ENCODE measurements around the gene HS3ST2. TPM values are rescaled to one million over a fixed set of nuclear protein-coding genes. Genes with fewer than 3 reads are reported as not detected.
A peak's percentile ranks its signal among the peaks of the same experiment; 100 is the strongest.
"Not testable (repeated sequence)": the region's sequence is repeated elsewhere in the genome, so short reads cannot be mapped to it uniquely, and the experiment has no call there.

HS3ST2 gene
- total RNA-seq, 1 donor from 2014 or later: 0.11 TPM

- intact Hi-C loops (cut with DNase I): no loop called here
- DNase-seq (ENCODE audit: missing footprints): no peak
- no peak for ATAC-seq
These were observed 47.6 kb downstream of the HS3ST2 start for GRCh38 chr16:22861580-22861979.

DNA sequence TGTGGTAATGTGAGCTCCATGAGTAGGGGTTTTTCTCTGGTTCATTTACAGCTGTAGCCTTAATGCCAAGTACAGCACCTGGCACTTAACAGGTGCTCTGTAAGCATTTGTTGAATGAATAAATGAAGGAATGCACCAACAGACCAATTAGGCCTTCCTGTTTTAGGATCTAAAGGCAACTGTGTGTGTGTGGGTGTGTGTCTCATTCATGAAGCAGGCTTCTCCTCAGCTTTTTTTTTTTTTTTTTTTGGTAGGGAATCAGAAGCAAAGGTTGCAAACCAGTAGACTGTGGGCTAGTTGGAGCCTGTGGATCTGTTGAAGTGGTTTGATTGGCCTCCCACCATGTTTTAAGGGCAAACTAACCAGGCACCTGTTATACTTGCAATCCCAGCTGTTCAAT is 48.1 kb downstream of the HS3ST2 start:
- intact Hi-C loops (cut with DNase I): no loop called here
- DNase-seq (ENCODE audit: missing footprints): no peak
- ATAC-seq: no peak

DNA sequence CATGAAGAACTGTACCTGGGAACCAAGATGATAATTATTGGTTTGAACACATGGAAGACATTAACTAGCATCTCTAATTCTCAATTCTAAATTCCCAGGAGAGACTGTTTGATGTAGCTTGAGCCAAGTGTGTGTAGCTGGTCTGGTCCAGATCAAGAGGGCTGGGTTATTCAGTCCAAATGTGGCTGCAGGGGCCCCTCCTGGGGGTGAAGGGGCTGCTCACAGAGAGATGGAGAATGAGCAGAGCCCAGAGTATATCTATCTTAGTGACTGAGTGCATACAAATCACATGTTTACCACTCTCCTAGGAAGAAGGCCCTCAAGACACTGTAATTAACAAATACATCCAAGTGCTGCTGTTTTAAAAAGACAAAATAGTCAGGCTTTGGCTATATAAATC is 50.4 kb downstream of the HS3ST2 start:
- no peak for DNase-seq (ENCODE audit: missing footprints)
- intact Hi-C loops (cut with DNase I): no loop called here

GRCh38 chr16:22868593-22869224 is 54.7 kb downstream of the HS3ST2 start:
- ATAC-seq: no peak
- intact Hi-C loops (cut with DNase I): no loop called here
- no peak for DNase-seq (ENCODE audit: missing footprints)

More for the DNA sequence above, 50.4 kb downstream of the HS3ST2 start:
- ATAC-seq: no peak

- no peak for DNase-seq (ENCODE audit: missing footprints)
- no peak for ATAC-seq
- intact Hi-C loops (cut with DNase I): no loop called here
These were observed 57.9 kb downstream of the HS3ST2 start for GRCh38 chr16:22871861-22872260.

- ATAC-seq (no peak), DNase-seq (ENCODE audit: missing footprints) (no peak)
- intact Hi-C loops (cut with DNase I): no loop called here
These were observed 60.4 kb downstream of the HS3ST2 start for GRCh38 chr16:22874394-22874793.

DNA sequence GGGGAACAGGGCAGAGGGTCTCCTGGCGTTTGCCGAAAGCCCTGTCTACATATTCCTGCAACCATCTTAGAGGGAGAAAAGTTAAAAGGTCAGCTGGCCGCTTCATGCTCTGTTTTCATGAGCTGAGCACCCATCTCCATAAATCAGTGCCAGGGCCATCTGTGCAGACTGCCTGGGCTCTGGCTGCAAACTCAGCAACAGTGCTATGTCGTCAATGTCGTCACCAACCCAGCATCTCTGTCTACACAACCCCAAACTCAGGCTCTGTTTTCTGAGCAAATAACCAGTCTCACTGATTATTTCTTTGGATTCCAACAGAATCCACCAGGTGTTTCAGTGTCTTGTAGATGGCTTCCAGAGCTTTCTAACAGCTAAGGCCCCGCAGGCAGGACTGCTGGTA is 65.0 kb downstream of the HS3ST2 start:
- DNase-seq (ENCODE audit: missing footprints) (no peak), ATAC-seq (no peak)
- intact Hi-C loops (cut with DNase I): no loop called here

- no peak for ATAC-seq
- no peak for DNase-seq (ENCODE audit: missing footprints)
- intact Hi-C loops (cut with DNase I): no loop called here
These were observed 65.5 kb downstream of the HS3ST2 start for GRCh38 chr16:22879466-22879865.

GRCh38 chr16:22882981-22883380 is 69.0 kb downstream of the HS3ST2 start:
- no peak for ATAC-seq
- intact Hi-C loops (cut with DNase I): no loop called here
- no peak for DNase-seq (ENCODE audit: missing footprints)

GRCh38 chr16:22885951-22886350 is 72.0 kb downstream of the HS3ST2 start:
- no peak for DNase-seq (ENCODE audit: missing footprints)
- no peak for ATAC-seq
- intact Hi-C loops (cut with DNase I): no loop called here

GRCh38 chr16:22886927-22887326 is 73.0 kb downstream of the HS3ST2 start:
- DNase-seq (ENCODE audit: missing footprints): no peak
- ATAC-seq: no peak
- intact Hi-C loops (cut with DNase I): no loop called here

DNA sequence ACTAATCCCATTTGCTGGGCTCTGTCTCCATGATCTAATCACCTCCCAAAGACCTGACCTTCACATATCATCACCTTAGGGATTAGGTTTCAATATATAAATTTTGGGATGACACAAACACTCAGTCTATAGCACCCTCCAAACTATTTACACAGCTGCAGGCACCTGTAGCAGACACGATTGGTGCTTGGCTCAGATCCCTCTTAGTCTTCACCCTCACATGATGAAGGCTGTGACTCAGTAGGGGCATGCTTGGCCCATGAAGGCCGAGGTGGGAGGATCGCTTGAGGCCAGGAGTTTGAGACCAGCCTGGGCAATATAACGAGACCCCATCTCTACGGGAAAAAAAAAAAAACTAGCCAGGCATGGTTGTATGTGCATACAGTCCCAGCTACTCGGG is 73.5 kb downstream of the HS3ST2 start:
- DNase-seq (ENCODE audit: missing footprints) (no peak), ATAC-seq (no peak)
- intact Hi-C loops (cut with DNase I): no loop called here

DNA sequence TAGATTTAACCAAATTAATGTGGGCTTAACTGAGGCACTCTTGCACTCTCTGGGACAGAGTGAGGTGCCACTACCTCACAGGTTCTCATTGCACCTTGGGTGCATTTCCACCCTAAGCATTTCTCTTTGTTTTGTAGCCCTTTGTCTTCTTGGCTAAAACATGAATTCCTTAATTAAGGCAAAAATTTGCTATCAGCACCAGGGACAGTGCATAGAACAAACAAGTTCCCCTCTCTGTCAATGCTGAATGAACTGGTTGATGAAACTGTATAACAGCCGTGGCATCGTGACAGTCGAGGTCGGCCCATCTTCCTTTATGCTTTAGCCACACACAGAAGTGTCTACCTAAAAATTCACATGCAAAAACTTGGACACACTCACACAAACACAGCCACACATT is 74.8 kb downstream of the HS3ST2 start:
- DNase-seq (ENCODE audit: missing footprints) (no peak), ATAC-seq (no peak)
- intact Hi-C loops (cut with DNase I): no loop called here

DNA sequence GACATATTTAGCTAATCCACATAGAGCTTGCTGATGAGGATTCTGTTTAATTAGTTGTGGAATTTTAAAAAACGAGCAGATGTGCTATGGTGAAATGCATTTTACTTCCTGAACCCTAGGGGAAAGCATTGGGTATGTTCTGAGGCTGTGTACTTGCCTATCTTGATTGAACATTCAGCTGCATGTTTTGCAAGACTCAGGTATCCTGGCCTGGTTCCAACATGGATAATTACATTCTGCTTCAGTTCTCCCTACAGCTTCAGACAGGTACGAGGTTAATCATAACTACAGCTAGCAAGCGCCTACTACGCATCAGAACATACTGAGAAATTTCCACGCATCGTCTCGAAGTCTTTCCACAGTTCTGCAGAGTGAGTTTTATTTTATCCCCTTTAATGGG is 77.0 kb downstream of the HS3ST2 start:
- DNase-seq (ENCODE audit: missing footprints) (no peak), ATAC-seq (no peak)
- intact Hi-C loops (cut with DNase I): loop anchor here (10.0 kb wide), 1 partner anchor 264 kb away; no protein-coding TSS in a partner anchor

DNA sequence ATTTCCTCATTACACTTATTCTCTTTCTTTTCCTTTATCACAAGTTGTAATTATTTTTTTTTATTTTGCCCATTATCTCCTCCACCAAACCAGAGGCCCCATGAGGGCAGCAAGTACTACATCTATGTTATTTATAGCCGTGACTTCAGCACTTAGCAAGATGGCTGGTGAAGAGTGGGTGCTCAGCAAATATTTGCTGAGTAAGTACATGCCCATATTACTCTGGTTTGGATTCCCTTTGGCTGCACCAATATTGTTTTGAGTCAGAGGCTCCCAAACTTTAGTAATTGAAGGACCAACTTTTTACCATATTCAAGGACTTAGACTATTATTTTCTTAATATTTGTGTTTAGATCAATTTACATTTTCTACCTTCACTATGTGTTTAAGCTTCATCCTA is 83.2 kb downstream of the HS3ST2 start:
- ATAC-seq: no peak
- intact Hi-C loops (cut with DNase I): loop anchor here (5.0 to 10.0 kb wide), 3 partner anchors 75 to 258 kb away; no protein-coding TSS in a partner anchor
- no peak for DNase-seq (ENCODE audit: missing footprints)

- intact Hi-C loops (cut with DNase I): loop anchor here (5.0 to 10.0 kb wide), 3 partner anchors 74 to 257 kb away; no protein-coding TSS in a partner anchor
- ATAC-seq (no peak), DNase-seq (ENCODE audit: missing footprints) (no peak)
These were observed 84.2 kb downstream of the HS3ST2 start for GRCh38 chr16:22898131-22898530.

GRCh38 chr16:22898874-22899348 is 84.9 kb downstream of the HS3ST2 start:
- intact Hi-C loops (cut with DNase I): loop anchor here (5.0 to 10.0 kb wide), 3 partner anchors 73 to 256 kb away; no protein-coding TSS in a partner anchor
- DNase-seq (ENCODE audit: missing footprints) (peak; percentile 77), ATAC-seq (peak; percentile 81)

GRCh38 chr16:22899567-22899966 is 85.6 kb downstream of the HS3ST2 start:
- ATAC-seq: not testable (repeated sequence)

DNA sequence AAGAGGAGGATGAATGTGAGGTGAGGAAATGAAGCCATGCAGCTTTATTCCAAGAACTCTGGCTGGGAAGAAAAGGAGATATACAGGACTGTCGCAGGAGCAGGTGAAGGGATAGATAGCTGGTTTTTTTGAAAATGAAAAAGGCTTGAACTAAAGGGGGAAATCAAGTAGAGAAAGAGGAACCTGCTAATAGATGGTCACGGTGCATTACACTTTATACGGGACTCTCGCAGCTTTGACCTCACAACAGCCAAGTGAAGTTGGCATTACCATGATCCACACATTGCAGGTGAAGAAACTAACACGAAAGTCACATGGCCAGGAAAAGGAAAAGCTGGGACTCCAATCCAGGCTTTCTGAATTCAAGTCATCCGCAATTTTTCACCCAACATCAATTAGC is 86.9 kb downstream of the HS3ST2 start:
- ATAC-seq (no peak), DNase-seq (ENCODE audit: missing footprints) (no peak)
- intact Hi-C loops (cut with DNase I): loop anchor here (2.0 kb wide), 1 partner anchor 48 kb away; no protein-coding TSS in a partner anchor

More at GRCh38 chr16:22899567-22899966, 85.6 kb downstream of the HS3ST2 start:
- intact Hi-C loops (cut with DNase I): loop anchor here (5.0 to 10.0 kb wide), 3 partner anchors 73 to 255 kb away; no protein-coding TSS in a partner anchor
- DNase-seq (ENCODE audit: missing footprints): not testable (repeated sequence)

DNA sequence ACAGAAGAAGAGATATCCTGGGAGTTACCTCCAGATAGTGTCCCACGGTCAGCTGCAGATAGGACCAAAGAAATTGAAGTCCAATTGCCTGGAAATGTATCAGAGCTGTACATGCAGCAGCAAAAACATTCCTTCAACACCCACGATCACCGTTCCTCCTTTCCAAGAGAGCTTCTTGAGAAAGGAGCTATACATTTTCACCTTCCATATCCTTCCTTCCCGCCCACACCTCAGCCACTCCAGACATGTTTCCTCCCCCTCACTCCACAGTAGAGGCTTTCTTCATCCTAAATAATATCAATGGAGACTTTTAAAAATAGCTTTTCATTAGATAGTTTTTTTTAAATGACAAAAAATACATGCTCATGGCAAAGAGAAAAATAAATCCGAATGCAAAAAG is 87.6 kb downstream of the HS3ST2 start:
- ATAC-seq (no peak), DNase-seq (ENCODE audit: missing footprints) (no peak)
- intact Hi-C loops (cut with DNase I): loop anchor here (2.0 kb wide), 1 partner anchor 47 kb away; no protein-coding TSS in a partner anchor

All from Right ventricle myocardium inferior (tissue), 1 donor.